K562 (cell line): ENCODE measurements around the gene SDCBP2. TPM values are rescaled to one million over a fixed set of nuclear protein-coding genes. Genes with fewer than 3 reads are reported as not detected.

Experiments used
- CTCF ChIP-seq, 3 experiments: IDR thresholded peaks in 2 of 3; conservative IDR thresholded peaks in 1 of 3; 2 replicates each; pipeline ENCODE4 v1.5.1; 2011 to 2012; ENCODE audit warnings: low read length in 3 of 3, mild to moderate bottlenecking in 3 of 3, control low read depth in 2 of 3, improper control_type of control experiment in 1 of 3, inconsistent platforms in 1 of 3, low read depth in 1 of 3, mixed read lengths in 1 of 3, moderate library complexity in 1 of 3; ENCODE audit not compliant: insufficient read depth in 2 of 3
- DPF2 ChIP-seq: fragments of 450-650 bp; IDR thresholded peaks from 2 replicates; pipeline ENCODE4 v1.6.1; 2016
- EGR1 ChIP-seq: fragments of 450-650 bp; conservative IDR thresholded peaks from 2 replicates; pipeline ENCODE4 v1.6.1; 2017; ENCODE audit warnings: mild to moderate bottlenecking
- ELF2 ChIP-seq: fragments of 250-450 bp; sonication (Bioruptor Pico); IDR thresholded peaks from 2 replicates; pipeline ENCODE4 v1.5.0; 2021; ENCODE audit warnings: mild to moderate bottlenecking
- FOXA3 ChIP-seq, 2 experiments: fragments of 450-650 bp in 1 of 2; sonication (generic) in 1 of 2; formaldehyde crosslinking; IDR thresholded peaks in 1 of 2; conservative IDR thresholded peaks in 1 of 2; 2 replicates each; pipeline versions ENCODE4 v1.4.0 to v1.8.0; 2020 to 2022; ENCODE audit warnings: mild to moderate bottlenecking in 2 of 2, missing genetic modification reagents in 1 of 2
- FOXP4 ChIP-seq: sonication (generic); formaldehyde crosslinking; IDR thresholded peaks from 2 replicates; pipeline ENCODE4 v1.8.0; 2022; ENCODE audit warnings: mild to moderate bottlenecking, missing genetic modification reagents, borderline replicate concordance
- GTF2F1 ChIP-seq: IDR thresholded peaks from 2 replicates; pipeline ENCODE4 v1.6.1; 2011; ENCODE audit warnings: low read depth, low read length, improper control_type of control experiment
- HNRNPH1 ChIP-seq: fragments of 200-400 bp; formaldehyde crosslinking; optimal IDR thresholded peaks from 2 replicates; pipeline ENCODE3; 2017; ENCODE audit warnings: low read depth, mild to moderate bottlenecking, low read length, moderate library complexity
- MEIS2 ChIP-seq: fragments of 450-650 bp; IDR thresholded peaks from 2 replicates; pipeline ENCODE4 v1.6.1; 2014; ENCODE audit warnings: mild to moderate bottlenecking; ENCODE audit not compliant: partially characterized antibody
- MTF1 ChIP-seq: fragments of 250-450 bp; sonication (Bioruptor Pico); IDR thresholded peaks from 2 replicates; pipeline ENCODE4 v1.9.0; 2021; ENCODE audit warnings: moderate library complexity, mild to moderate bottlenecking, inconsistent platforms, borderline replicate concordance
- PRMT5 ChIP-seq: sonication (generic); formaldehyde crosslinking; IDR thresholded peaks from 2 replicates; pipeline ENCODE4 v1.5.0; 2020; ENCODE audit warnings: missing genetic modification reagents
- TFAP4 ChIP-seq: sonication (generic); formaldehyde crosslinking; IDR thresholded peaks from 2 replicates; pipeline ENCODE4 v1.8.0; 2022; ENCODE audit warnings: missing genetic modification reagents, mild to moderate bottlenecking, moderate library complexity, borderline replicate concordance
- ZNF445 ChIP-seq: fragments of 250-450 bp; sonication (Bioruptor Pico); IDR thresholded peaks from 2 replicates; pipeline ENCODE4 v1.4.0; 2020; ENCODE audit warnings: low read depth, mild to moderate bottlenecking, moderate library complexity
- ZNF551 ChIP-seq: fragments of 250-450 bp; sonication (Bioruptor Pico); IDR thresholded peaks from 2 replicates; pipeline ENCODE4 v1.5.0; 2021; ENCODE audit warnings: mild to moderate bottlenecking, moderate library complexity
- ZNF592 ChIP-seq: fragments of 450-650 bp; IDR thresholded peaks from 2 replicates; pipeline ENCODE4 v1.6.1; 2017; ENCODE audit warnings: antibody characterized with exemption, mild to moderate bottlenecking
- ZNF644 ChIP-seq: fragments of 200-800 bp; sonication (Bioruptor generic); IDR thresholded peaks from 2 replicates; pipeline ENCODE4 v1.6.1; 2016; ENCODE audit warnings: low read depth, missing genetic modification characterization, missing compliant biosample characterization
- polyA plus RNA-seq, 8 experiments: library from polyadenylated mRNA; depleted of rRNA in 4 of 8; stranded (reverse) in 5 of 8; unstranded in 3 of 8; fragments of >200 nt; fragmentation: Nextera tagmentation in 2 of 8; fragmentation: Illumina TruSeq in 1 of 8; extraction: Ambion mirVana in 2 of 8; extraction: Trizol in 1 of 8; gene quantifications; 2 replicates each; pipeline versions ENCODE4 v1.2.1 to v1.2.3, GENCODE V29; 2011 to 2014; ENCODE audit warnings: inconsistent platforms in 1 of 8, missing spikeins in 1 of 8
- total RNA-seq, 7 experiments: library from RNA; depleted of rRNA in 6 of 7; stranded (reverse); fragments of >200 nt in 6 of 7; fragmentation: Illumina TruSeq in 2 of 7; extraction: Trizol in 2 of 7; gene quantifications; 2 replicates each; pipeline versions ENCODE4 v1.2.1 to v1.2.3, GENCODE V29; 2011 to 2021; ENCODE audit warnings: low replicate concordance in 1 of 7

The SDCBP2 gene
- total and polyA plus RNA-seq, 9 of the 15 experiments (the other 6 are each of a cell fraction or from before 2014, with no cell fraction given): 0.06 to 1.2 (median 0.80) TPM

GRCh38 chr20:1334761-1335160 is 5.8 kb upstream of the SDCBP2 start (continued):
- TF ChIP-seq ZNF592: no peak
- peak; percentile 64 for TF ChIP-seq TFAP4 (CRISPR knock-in tag)
- TF ChIP-seq HNRNPH1: no peak
- no peak for TF ChIP-seq ZNF551 (CRISPR knock-in tag)
- TF ChIP-seq ZNF445 (CRISPR knock-in tag): no peak
- TF ChIP-seq ELF2 (CRISPR knock-in tag): no peak
- TF ChIP-seq CTCF (IDR thresholded peaks at IDR 0.05 in 2 of 3, conservative IDR thresholded peaks at IDR 0.05 in 1 of 3; ENCODE audit: insufficient read depth in 2 of 3, low read depth in 1 of 3, low read length in 3 of 3): peak; percentile 3 to 39 (median 36); a peak in 2 of 6 replicates
- no peak for TF ChIP-seq EGR1
- no peak for TF ChIP-seq ZNF644
- no peak for TF ChIP-seq PRMT5 (CRISPR knock-in tag)
- peak; percentile 66 for TF ChIP-seq MEIS2
- no peak for TF ChIP-seq GTF2F1
- no peak for TF ChIP-seq FOXP4 (CRISPR knock-in tag)
- 0 out of 4 replicates have a peak, but pooled peaks of 1 of the 2 experiments have one; percentile 20 for TF ChIP-seq FOXA3 (CRISPR knock-in tag; conservative IDR thresholded peaks at IDR 0.05 in 1 of 2, IDR thresholded peaks at IDR 0.05 in 1 of 2)
- no peak for TF ChIP-seq MTF1 (CRISPR knock-in tag)
- TF ChIP-seq DPF2: no peak
